Lower leg skin (tissue), 3 donors: ENCODE measurements around the gene MCTP2.

ENCODE experiments used
- POLR2A ChIP-seq, 2 donors: fragments of 450-650 bp; IDR thresholded peaks; one replicate each; pipeline ENCODE4 v1.6.1; 2016 to 2017; ENCODE audit warnings: antibody characterized with exemption in 2 of 2, mild to moderate bottlenecking in 1 of 2, moderate library complexity in 1 of 2
- TF ChIP-seq, protein P1 (sequence below), 3 donors: fragments of 450-650 bp; IDR thresholded peaks; one replicate each; pipeline ENCODE4 v1.5.1; 2016; ENCODE audit warnings: antibody characterized with exemption in 3 of 3, mild to moderate bottlenecking in 3 of 3, moderate library complexity in 2 of 3

GRCh38 chr15:94494732-94495131, 263.4 kb downstream of the MCTP2 start:
- TF ChIP-seq, protein P1, sequence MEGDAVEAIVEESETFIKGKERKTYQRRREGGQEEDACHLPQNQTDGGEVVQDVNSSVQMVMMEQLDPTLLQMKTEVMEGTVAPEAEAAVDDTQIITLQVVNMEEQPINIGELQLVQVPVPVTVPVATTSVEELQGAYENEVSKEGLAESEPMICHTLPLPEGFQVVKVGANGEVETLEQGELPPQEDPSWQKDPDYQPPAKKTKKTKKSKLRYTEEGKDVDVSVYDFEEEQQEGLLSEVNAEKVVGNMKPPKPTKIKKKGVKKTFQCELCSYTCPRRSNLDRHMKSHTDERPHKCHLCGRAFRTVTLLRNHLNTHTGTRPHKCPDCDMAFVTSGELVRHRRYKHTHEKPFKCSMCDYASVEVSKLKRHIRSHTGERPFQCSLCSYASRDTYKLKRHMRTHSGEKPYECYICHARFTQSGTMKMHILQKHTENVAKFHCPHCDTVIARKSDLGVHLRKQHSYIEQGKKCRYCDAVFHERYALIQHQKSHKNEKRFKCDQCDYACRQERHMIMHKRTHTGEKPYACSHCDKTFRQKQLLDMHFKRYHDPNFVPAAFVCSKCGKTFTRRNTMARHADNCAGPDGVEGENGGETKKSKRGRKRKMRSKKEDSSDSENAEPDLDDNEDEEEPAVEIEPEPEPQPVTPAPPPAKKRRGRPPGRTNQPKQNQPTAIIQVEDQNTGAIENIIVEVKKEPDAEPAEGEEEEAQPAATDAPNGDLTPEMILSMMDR (IDR thresholded peaks at IDR 0.05) = no peak
- TF ChIP-seq POLR2A (IDR thresholded peaks at IDR 0.05) = no peak
